Duodenal mucosa (tissue), 2 donors: ENCODE data around the gene MERTK.

Experiments
- H3K27ac ChIP-seq: one replicate; pipeline ENCODE4 v1.7.0; 2013; ENCODE audit warnings: low read depth, low read length
- H3K27me3 ChIP-seq, 2 donors: one replicate each; pipeline ENCODE4 v1.7.0; 2013; ENCODE audit warnings: low read length in 2 of 2, control low read depth in 1 of 2; ENCODE audit not compliant: insufficient read depth in 2 of 2, control insufficient read depth in 1 of 2
- H3K36me3 ChIP-seq, 2 donors: one replicate each; pipeline ENCODE4 v1.7.0; 2013; ENCODE audit warnings: low read length in 2 of 2, control low read depth in 1 of 2; ENCODE audit not compliant: insufficient read depth in 2 of 2, control insufficient read depth in 1 of 2
- H3K4me1 ChIP-seq, 2 donors: one replicate each; pipeline ENCODE4 v1.7.0; 2013; ENCODE audit warnings: low read length in 2 of 2, control low read depth in 1 of 2; ENCODE audit not compliant: insufficient read depth in 2 of 2, control insufficient read depth in 1 of 2
- H3K4me3 ChIP-seq, 2 donors: one replicate each; pipeline ENCODE4 v1.7.0; 2013; ENCODE audit warnings: low read length in 2 of 2, low read depth in 1 of 2
- H3K9ac ChIP-seq, 2 donors: one replicate each; pipeline ENCODE4 v1.7.0; 2013; ENCODE audit warnings: low read length in 2 of 2, low read depth in 1 of 2
- H3K9me3 ChIP-seq, 2 donors: one replicate each; pipeline ENCODE4 v1.7.0; 2013; ENCODE audit warnings: low read length in 2 of 2, control low read depth in 1 of 2; ENCODE audit not compliant: control insufficient read depth in 1 of 2

Gene MERTK

GRCh38 chr2:112048887-112049286 lies 150.5 kb downstream of the MERTK start:
- no peaks in the 10 kb centered on the region for H3K36me3 ChIP-seq
- peaks cover 0 to 4% of the 10 kb centered on the region in 2 donors for H3K9me3 ChIP-seq
- H3K9ac ChIP-seq: no peak overlapping the region
- no peaks in the 10 kb centered on the region for H3K27me3 ChIP-seq
- no peak overlapping the region for H3K27ac ChIP-seq
- H3K4me3 ChIP-seq: no peak overlapping the region
- peaks cover 24 to 32% of the 10 kb centered on the region in 2 donors for H3K4me1 ChIP-seq

- Histone ChIP-seq H3K4me1 (peaks cover 25 to 33% of the 10 kb centered on the region in 2 donors), H3K9me3 (peaks cover 0 to under 1% of the 10 kb centered on the region in 2 donors), H3K4me3 (no peak overlapping the region), H3K27me3 (no peaks in the 10 kb centered on the region), H3K27ac (no peak overlapping the region), H3K9ac (no peak overlapping the region), H3K36me3 (no peaks in the 10 kb centered on the region)
These were observed 151.9 kb downstream of the MERTK start for GRCh38 chr2:112050316-112050715.

- Histone ChIP-seq H3K27ac (peak overlapping the region; percentile 99), H3K4me1 (peaks cover 40 to 46% of the 10 kb centered on the region in 2 donors), H3K9ac (peak overlapping the region; percentile 61 to 73), H3K4me3 (peak overlapping the region; percentile 78 to 85), H3K27me3 (no peaks in the 10 kb centered on the region), H3K36me3 (no peaks in the 10 kb centered on the region), H3K9me3 (no peaks in the 10 kb centered on the region)
These were observed 155.8 kb downstream of the MERTK start for GRCh38 chr2:112053917-112054846.

- Histone ChIP-seq H3K9me3 (no peaks in the 10 kb centered on the region), H3K27me3 (no peaks in the 10 kb centered on the region), H3K4me3 (peak within 1 kb of the TSS; percentile 91 to 95), H3K4me1 (peaks cover 44 to 45% of the 10 kb centered on the region in 2 donors), H3K36me3 (no peaks in the 10 kb centered on the region), H3K9ac (peak within 1 kb of the TSS; percentile 93 to 94), H3K27ac (peak within 1 kb of the TSS; percentile 99)
These were observed 156.7 kb downstream of the MERTK start, which contains the start of gene TMEM87B for GRCh38 chr2:112054847-112055729. Gene TMEM87B, plus strand, starts transcription at chr2:112055269. Its CDS starts 323 bp downstream, at chr2:112055592.

GRCh38 chr2:112055730-112056625 lies 157.6 kb downstream of the MERTK start:
- Histone ChIP-seq H3K9me3 (no peaks in the 10 kb centered on the region), H3K4me1 (peaks cover 42 to 44% of the 10 kb centered on the region in 2 donors), H3K4me3 (peak overlapping the region; percentile 91 to 95), H3K9ac (peak overlapping the region; percentile 93 to 94), H3K36me3 (peaks cover 0 to 6% of the 10 kb centered on the region in 2 donors), H3K27ac (peak overlapping the region; percentile 93), H3K27me3 (no peaks in the 10 kb centered on the region)

- Histone ChIP-seq H3K4me3 (peak overlapping the region; percentile 91 to 95), H3K27ac (peak overlapping the region; percentile 17), H3K9me3 (no peaks in the 10 kb centered on the region), H3K9ac (peak overlapping the region; percentile 93 to 94), H3K36me3 (peaks cover 2 to 9% of the 10 kb centered on the region in 2 donors), H3K4me1 (peaks cover 45 to 49% of the 10 kb centered on the region in 2 donors), H3K27me3 (no peaks in the 10 kb centered on the region)
These were observed 158.2 kb downstream of the MERTK start for GRCh38 chr2:112056626-112056987.

GRCh38 chr2:112059671-112060070 lies 161.3 kb downstream of the MERTK start:
- Histone ChIP-seq H3K27me3 (no peaks in the 10 kb centered on the region), H3K4me1 (peaks cover 37 to 49% of the 10 kb centered on the region in 2 donors), H3K9me3 (no peaks in the 10 kb centered on the region), H3K4me3 (peak overlapping the region; percentile 2 to 44), H3K36me3 (peaks cover 11 to 35% of the 10 kb centered on the region in 2 donors), H3K9ac (no peak overlapping the region), H3K27ac (peak overlapping the region; percentile 3)

- Histone ChIP-seq H3K36me3 (peaks cover 11 to 48% of the 10 kb centered on the region in 2 donors), H3K27me3 (no peaks in the 10 kb centered on the region), H3K27ac (no peak overlapping the region), H3K4me1 (peaks cover 35 to 49% of the 10 kb centered on the region in 2 donors), H3K9me3 (no peaks in the 10 kb centered on the region), H3K9ac (no peak overlapping the region), H3K4me3 (no peak overlapping the region)
These were observed 162.9 kb downstream of the MERTK start for GRCh38 chr2:112061299-112061698.

- Histone ChIP-seq H3K9ac (no peak overlapping the region), H3K4me3 (no peak overlapping the region), H3K27ac (no peak overlapping the region), H3K27me3 (no peaks in the 10 kb centered on the region), H3K4me1 (peaks cover 30 to 46% of the 10 kb centered on the region in 2 donors), H3K9me3 (no peaks in the 10 kb centered on the region), H3K36me3 (peaks cover 11 to 51% of the 10 kb centered on the region in 2 donors)
These were observed 163.4 kb downstream of the MERTK start for GRCh38 chr2:112061840-112062239.
